Esophagus squamous epithelium (tissue), 5 donors: ENCODE measurements around the gene DNAJC17. TPM values are rescaled to one million over a fixed set of nuclear protein-coding genes. Genes with fewer than 3 reads are reported as not detected.

Source experiments
- DNase-seq: peaks from one replicate; lab custom pipeline; 2025; lab: John Stamatoyannopoulos, UW
- H3K27ac ChIP-seq, 4 donors: fragments of 200-600 bp; sonication (generic); one replicate each; pipeline ENCODE4 v1.5.1; 2016 to 2019; ENCODE audit warnings: mild to moderate bottlenecking in 1 of 4
- H3K27me3 ChIP-seq, 4 donors: fragments of 200-600 bp; sonication (generic); 1 replicate in 3 of 4; 2 replicates in 1 of 4; pipeline versions ENCODE4 v1.5.1 to v1.6.0; 2017 to 2021; ENCODE audit warnings: antibody characterized with exemption in 1 of 4
- H3K36me3 ChIP-seq, 3 donors: fragments of 200-600 bp; sonication (generic); one replicate each; pipeline ENCODE4 v1.5.1; 2016 to 2019
- H3K4me1 ChIP-seq, 3 donors: fragments of 200-600 bp; sonication (generic); one replicate each; pipeline ENCODE4 v1.5.1; 2017 to 2019
- H3K4me3 ChIP-seq, 4 donors: fragments of 200-600 bp; sonication (generic); 1 replicate in 3 of 4; 2 replicates in 1 of 4; pipeline ENCODE4 v1.5.1; 2016 to 2019; ENCODE audit warnings: mild to moderate bottlenecking in 2 of 4, moderate library complexity in 1 of 4
- H3K9me3 ChIP-seq, 3 donors: fragments of 200-600 bp; sonication (generic); one replicate each; pipeline ENCODE4 v1.5.1; 2016 to 2019
- CTCF ChIP-seq, 6 experiments: fragments of 450-650 bp in 4 of 6; fragments of 200-600 bp in 2 of 6; sonication (generic) in 2 of 6; IDR thresholded peaks; one replicate each; pipeline ENCODE4 v1.5.1; 2016 to 2019; ENCODE audit warnings: antibody characterized with exemption in 6 of 6, mild to moderate bottlenecking in 4 of 6, moderate library complexity in 4 of 6
- POLR2A ChIP-seq, 4 donors: fragments of 450-650 bp; IDR thresholded peaks; one replicate each; pipeline ENCODE4 v1.6.1; 2017; ENCODE audit warnings: antibody characterized with exemption in 4 of 4, mild to moderate bottlenecking in 4 of 4, moderate library complexity in 3 of 4
- WGBS, 2 donors: methylation state at CpG; one replicate each; pipeline ENCODE4 v1.1.5; 2018; 5-methylcytosine and 5-hydroxymethylcytosine counted together
- intact Hi-C: fragments of 100-400 bp; cut with DNase I; formaldehyde crosslinking; loops from one replicate; pipeline ENCODE4 v1.15.0; 2022
- total RNA-seq, 4 donors: library from RNA; depleted of rRNA; stranded (reverse); fragments of >200 nt; gene quantifications; one replicate each; pipeline ENCODE4 v1.1.0, GENCODE V29; 2016
- donor health status: DM: yes; HTN: yes; CAD: no.

The DNAJC17 gene
- total RNA-seq, 4 donors from 2014 or later: 13.9 to 24.0 (median 19.2) TPM

GRCh38 chr15:40806672-40807027 lies 623 bp downstream of the DNAJC17 start:
- DNase-seq: no peak
- no peaks in the 10 kb centered on the region for H3K27me3 ChIP-seq
- H3K36me3 ChIP-seq: peaks cover 0 to 33% (median 6%) of the 10 kb centered on the region in 3 donors
- H3K4me3 ChIP-seq: peak overlapping the region; percentile 81 to 98 (median 88)
- no peak for TF ChIP-seq CTCF (IDR thresholded peaks at IDR 0.05)
- TF ChIP-seq POLR2A (IDR thresholded peaks at IDR 0.05): no peak
- no peaks in the 10 kb centered on the region for H3K9me3 ChIP-seq
- intact Hi-C loops: no loop called here
- H3K27ac ChIP-seq: peak overlapping the region; percentile 94 to 99 (median 96)
- peaks cover 22 to 60% (median 24%) of the 10 kb centered on the region in 3 donors for H3K4me1 ChIP-seq
- WGBS, 2 donors: 0% methylated on average over 2 of the region's 2 CpGs

- no peaks in the 10 kb centered on the region for H3K9me3 ChIP-seq
- intact Hi-C loops: no loop called here
- H3K27me3 ChIP-seq: no peaks in the 10 kb centered on the region
- peaks cover 18 to 65% (median 20%) of the 10 kb centered on the region in 3 donors for H3K4me1 ChIP-seq
- H3K36me3 ChIP-seq: peaks cover 0 to 18% (median 0%) of the 10 kb centered on the region in 3 donors
- DNase-seq: no peak
- no peak overlapping the region for H3K27ac ChIP-seq
- 95% methylated on average over 1 of the region's 1 CpG for WGBS, 2 donors
- H3K4me3 ChIP-seq: no peak overlapping the region
- TF ChIP-seq CTCF (IDR thresholded peaks at IDR 0.05): no peak
- TF ChIP-seq POLR2A (IDR thresholded peaks at IDR 0.05): no peak
Observed at GRCh38 chr15:40803688-40804087, 3.6 kb downstream of the DNAJC17 start.

- DNase-seq: no peak
- WGBS, 2 donors: 77 to 100% methylated on average over 1 to 2 of the region's 2 CpGs
- intact Hi-C loops: no loop called here
- Histone ChIP-seq H3K4me3 (no peak overlapping the region), H3K27ac (no peak overlapping the region), H3K4me1 (peaks cover 12 to 67% (median 14%) of the 10 kb centered on the region in 3 donors), H3K27me3 (no peaks in the 10 kb centered on the region), H3K36me3 (peaks cover 0 to 18% (median 0%) of the 10 kb centered on the region in 3 donors), H3K9me3 (no peaks in the 10 kb centered on the region)
- TF ChIP-seq POLR2A (IDR thresholded peaks at IDR 0.05) (no peak), CTCF (IDR thresholded peaks at IDR 0.05) (no peak)
Observed at GRCh38 chr15:40803076-40803475, 4.2 kb downstream of the DNAJC17 start.

GRCh38 chr15:40799523-40799922 lies 7.8 kb downstream of the DNAJC17 start:
- DNase-seq: no peak
- H3K27ac ChIP-seq: peak overlapping the region in 2 of 4 donors; percentile 10 to 80
- WGBS, 2 donors: 94 to 98% methylated on average over 3 of the region's 3 CpGs

GRCh38 chr15:40796512-40796911 lies 10.8 kb downstream of the DNAJC17 start:
- WGBS, 2 donors: 90 to 93% methylated on average over 5 of the region's 5 CpGs
- intact Hi-C loops: no loop called here
- peaks cover 0 to 23% (median 0%) of the 10 kb centered on the region in 3 donors for H3K36me3 ChIP-seq
- no peak for DNase-seq
- H3K27ac ChIP-seq: peak overlapping the region in 2 of 4 donors; percentile 22 to 50
- no peaks in the 10 kb centered on the region for H3K9me3 ChIP-seq
- no peaks in the 10 kb centered on the region for H3K27me3 ChIP-seq
- TF ChIP-seq CTCF (IDR thresholded peaks at IDR 0.05) (no peak), POLR2A (IDR thresholded peaks at IDR 0.05) (no peak)
- peaks cover 15 to 85% (median 17%) of the 10 kb centered on the region in 3 donors for H3K4me1 ChIP-seq
- H3K4me3 ChIP-seq: no peak overlapping the region

More at GRCh38 chr15:40799523-40799922, 7.8 kb downstream of the DNAJC17 start:
- intact Hi-C loops: no loop called here
- H3K4me1 ChIP-seq: peaks cover 9 to 78% (median 9%) of the 10 kb centered on the region in 3 donors
- H3K4me3 ChIP-seq: no peak overlapping the region
- H3K9me3 ChIP-seq: no peaks in the 10 kb centered on the region
- H3K27me3 ChIP-seq: no peaks in the 10 kb centered on the region
- no peak for TF ChIP-seq CTCF (IDR thresholded peaks at IDR 0.05)
- no peak for TF ChIP-seq POLR2A (IDR thresholded peaks at IDR 0.05)
- peaks cover 0 to 18% (median 0%) of the 10 kb centered on the region in 3 donors for H3K36me3 ChIP-seq
